Astrocyte (in vitro differentiated cells and primary cell): Measurements from ENCODE around the gene PLCG2.

Experiments
- CTCF ChIP-seq: IDR thresholded peaks from 2 replicates; pipeline ENCODE4 v1.5.1; 2011; ENCODE audit warnings: low read depth, mild to moderate bottlenecking, inconsistent platforms, low read length, moderate library complexity; ENCODE audit not compliant: insufficient read depth
- EZH2 ChIP-seq: IDR thresholded peaks from 2 replicates; pipeline ENCODE4 v1.6.1; 2012; ENCODE audit warnings: mild to moderate bottlenecking, low read length, inconsistent platforms; ENCODE audit not compliant: insufficient read depth

GRCh38 chr16:82008957-82009592, 230.0 kb downstream of the PLCG2 start:
- no peak for TF ChIP-seq EZH2
- TF ChIP-seq CTCF, result no peak
